GM12878 (cell line): Measurements from ENCODE around the gene LDLRAD4. TPM values are rescaled to one million over a fixed set of nuclear protein-coding genes. Genes with fewer than 3 reads are reported as not detected.

Experiments
- ATAC-seq: fragments of 200-7000 bp; cut with Tn5 transposase; 3 replicates; pipeline ENCODE4 v1.9.1; 2020; ENCODE audit warnings: mild to moderate bottlenecking, moderate library complexity
- BruUV-seq: library from RNA; stranded (reverse); fragments of 400-500 nt; replicated peaks from 2 replicates; lab custom pipeline; 2021; lab: Mats Ljungman, UMichigan
- CTCF ChIA-PET: fragments of 300-600 bp; sonication (Branson Sonifier 250); formaldehyde crosslinking; extraction: SDS; loops from one replicate; lab custom pipeline; 2021; ENCODE audit warnings: inconsistent platforms; lab: Yijun Ruan, JAX
- POLR2A ChIA-PET: fragments of 350-600 bp; formaldehyde crosslinking; extraction: SDS; loops from one replicate; lab custom pipeline; 2021; ENCODE audit warnings: inconsistent platforms; lab: Charles Lee
- RAD21 ChIA-PET: fragments of 300-600 bp; sonication (Branson Sonifier 250); formaldehyde crosslinking; loops from one replicate; lab custom pipeline; 2023; ENCODE audit warnings: antibody characterized with exemption; ENCODE audit not compliant: unreplicated experiment; lab: Charles Lee
- SMC1A ChIA-PET: fragments of 300-600 bp; sonication (Branson Sonifier 250); formaldehyde crosslinking; loops from one replicate; lab custom pipeline; 2023; ENCODE audit not compliant: unreplicated experiment, uncharacterized antibody; lab: Charles Lee
- DNase-seq: peaks from one replicate; pipeline ENCODE4 v3.0.0-alpha.2; 2011; ENCODE audit warnings: low read depth, low spot score
- FAIRE-seq: peaks from 3 replicates; lab custom pipeline; 2011; peaks lifted over from hg19 to GRCh38; lab: Jason Lieb, UNC
- H2AFZ ChIP-seq: 2 replicates; pipeline ENCODE4 v1.6.0; 2011; ENCODE audit warnings: low read depth, low read length, control low read depth; ENCODE audit not compliant: control insufficient read depth
- H3K27ac ChIP-seq: 2 replicates; pipeline ENCODE4 v1.5.1; 2011; ENCODE audit warnings: control low read depth; ENCODE audit not compliant: control insufficient read depth, insufficient read depth
- H3K27me3 ChIP-seq, 2 experiments: replicated peaks in 1 of 2; 2 replicates each; pipeline versions ENCODE4 v1.6.0 to v1.6.1; 2011; ENCODE audit warnings: low read length in 1 of 2; ENCODE audit not compliant: control insufficient read depth in 2 of 2, insufficient read depth in 2 of 2
- H3K36me3 ChIP-seq, 2 experiments: 2 replicates each; pipeline ENCODE4 v1.5.1; 2011; ENCODE audit warnings: low read length in 1 of 2; ENCODE audit not compliant: control insufficient read depth in 2 of 2, insufficient read depth in 2 of 2
- H3K4me1 ChIP-seq: 2 replicates; pipeline ENCODE4 v1.6.1; 2011; ENCODE audit warnings: mild to moderate bottlenecking, low read length, moderate library complexity, mixed read lengths; ENCODE audit not compliant: control insufficient read depth, insufficient read depth
- H3K4me2 ChIP-seq: 2 replicates; pipeline ENCODE4 v1.6.0; 2011; ENCODE audit warnings: control low read depth; ENCODE audit not compliant: control insufficient read depth, insufficient read depth
- H3K4me3 ChIP-seq: fragments of 200-600 bp; sonication (generic); 2 replicates; pipeline ENCODE4 v1.5.1; 2016
- H3K79me2 ChIP-seq: 2 replicates; pipeline ENCODE4 v1.6.0; 2011; ENCODE audit warnings: low read length; ENCODE audit not compliant: control insufficient read depth, insufficient read depth
- H3K9ac ChIP-seq: 2 replicates; pipeline ENCODE4 v1.8.0; 2011; ENCODE audit warnings: low read length, control low read depth, mixed read lengths; ENCODE audit not compliant: control insufficient read depth, insufficient read depth
- H3K9me3 ChIP-seq: replicated peaks from 3 replicates; pipeline ENCODE4 v1.5.1; 2011; ENCODE audit warnings: mild to moderate bottlenecking, low read length; ENCODE audit not compliant: control insufficient read depth, insufficient read depth
- H4K20me1 ChIP-seq: 2 replicates; pipeline ENCODE4 v1.6.0; 2011; ENCODE audit not compliant: control insufficient read depth, insufficient read depth
- CHD2 ChIP-seq: IDR thresholded peaks from 2 replicates; pipeline ENCODE4 v1.6.1; 2011; ENCODE audit warnings: low read depth, low read length, improper control_type of control experiment, borderline replicate concordance
- IKZF1 ChIP-seq: fragments of 450-650 bp; conservative IDR thresholded peaks from 2 replicates; pipeline ENCODE4 v1.6.1; 2017; ENCODE audit warnings: antibody characterized with exemption, mild to moderate bottlenecking
- MYC ChIP-seq: IDR thresholded peaks from 2 replicates; pipeline ENCODE4 v1.6.1; 2011; ENCODE audit warnings: mild to moderate bottlenecking, low read length, moderate library complexity, inconsistent platforms; ENCODE audit not compliant: insufficient read depth, insufficient replicate concordance, insufficient read length, severe bottlenecking
- POLR2AphosphoS2 ChIP-seq: IDR thresholded peaks from 2 replicates; pipeline ENCODE4 v1.6.1; 2011; ENCODE audit warnings: low read depth, mild to moderate bottlenecking, low read length, improper control_type of control experiment, moderate library complexity
- POLR2AphosphoS5 ChIP-seq: IDR thresholded peaks from 2 replicates; pipeline ENCODE4 v1.6.1; 2011; ENCODE audit warnings: mild to moderate bottlenecking, low read length, inconsistent platforms
- ZBED1 ChIP-seq: IDR thresholded peaks from 2 replicates; pipeline ENCODE4 v1.6.1; 2016; ENCODE audit warnings: borderline replicate concordance
- WGBS: methylation state at CpG from one replicate; pipeline ENCODE4 v1.1.6; 2016; ENCODE audit warnings: low lambda C conversion rate; ENCODE audit not compliant: insufficient replicate concordance, insufficient coverage; ENCODE audit errors: missing lambda C conversion rate; 5-methylcytosine and 5-hydroxymethylcytosine counted together
- in situ Hi-C: fragments of 300-500 bp; cut with MboI; formaldehyde crosslinking; loops from 9 replicates; pipeline ENCODE4 v1.14.3; 2018; ENCODE audit warnings: mixed read lengths
- intact Hi-C: fragments of 100-400 bp; cut with micrococcal nuclease; formaldehyde crosslinking; loops from one replicate; pipeline ENCODE4 v1.14.2; 2022; ENCODE audit not compliant: unreplicated experiment
- polyA plus RNA-seq, 11 experiments: library from polyadenylated mRNA; depleted of rRNA in 4 of 11; unstranded in 6 of 11; stranded (reverse) in 5 of 11; fragments of >200 nt; fragmentation: Nextera tagmentation in 4 of 11; fragmentation: Illumina TruSeq in 1 of 11; extraction: Ambion mirVana in 4 of 11; extraction: Trizol in 1 of 11; gene quantifications; 1 replicate in 1 of 11; 2 replicates in 10 of 11; pipeline versions ENCODE4 v1.2.1 to v1.2.3, GENCODE V29; 2011 to 2016; ENCODE audit warnings: inconsistent platforms in 2 of 11, missing spikeins in 2 of 11, low read depth in 1 of 11
- total RNA-seq, 4 experiments: library from RNA; depleted of rRNA in 3 of 4; stranded (reverse); fragments of >200 nt in 3 of 4; fragmentation: Illumina TruSeq in 1 of 4; extraction: Trizol in 1 of 4; gene quantifications; 2 replicates each; pipeline versions ENCODE4 v1.2.1 to v1.2.3, GENCODE V29; 2013 to 2021

The LDLRAD4 gene
- total and polyA plus RNA-seq, 10 of the 15 experiments (the other 5 are each of a cell fraction or from before 2014, with no cell fraction given): 2.7 to 16.8 (median 11.2) TPM

GRCh38 chr18:13558790-13559189, 340.2 kb downstream of the LDLRAD4 start:
- CTCF ChIA-PET: interaction anchor here (0.6 to 9.5 kb wide), 37 partner anchors 9 to 528 kb away, joined by 3 to 337 read pairs (median 5); partner anchors contain the start of genes FAM210A and RNMT
- ATAC-seq (no peak), FAIRE-seq (no peak)
- SMC1A ChIA-PET: interaction anchor here (0.6 to 9.6 kb wide), 28 partner anchors 8 to 683 kb away, joined by 3 to 372 read pairs (median 7); partner anchors contain the start of genes FAM210A and RNMT
- no TSS peak for BruUV-seq
- WGBS: 82% methylated on average over 6 of the region's 6 CpGs
- Histone ChIP-seq H3K27ac (no peak overlapping the region), H3K4me2 (no peak overlapping the region)
- POLR2A ChIA-PET: interaction anchor here (0.7 to 7.6 kb wide), 7 partner anchors 9 to 70 kb away, joined by 3 to 170 read pairs (median 10); no protein-coding TSS in a partner anchor
- RAD21 ChIA-PET: interaction anchor here (0.5 to 9.6 kb wide), 28 partner anchors 9 to 399 kb away, joined by 3 to 337 read pairs (median 4); partner anchors contain the start of genes FAM210A and RNMT
- intact Hi-C loops (loop anchor here (1.0 to 5.0 kb wide), 2 partner anchors 72 to 254 kb away; no protein-coding TSS in a partner anchor), in situ Hi-C loops (loop anchor here (5.0 kb wide), 2 partner anchors 164 to 254 kb away; no protein-coding TSS in a partner anchor)
- TF ChIP-seq IKZF1 (no peak), MYC (no peak), ZBED1 (no peak), POLR2AphosphoS2 (no peak), POLR2AphosphoS5 (no peak), CHD2 (no peak)
- TF ChIP-seq, all 136 proteins: peak for 0
- no peaks in the 10 kb centered on the region for H3K36me3 ChIP-seq
- no peak for DNase-seq
- H3K79me2 ChIP-seq: no peaks in the 10 kb centered on the region; the same call in 1 of the 2 replicates
- no peak overlapping the region for H3K9ac ChIP-seq
- no peaks in the 10 kb centered on the region for H3K9me3 ChIP-seq
- no peak overlapping the region for H2AFZ ChIP-seq
- H3K4me1 ChIP-seq: peaks cover 23% of the 10 kb centered on the region
- no peaks in the 10 kb centered on the region for H4K20me1 ChIP-seq
- H3K27me3 ChIP-seq: no peaks in the 10 kb centered on the region; a peak in 1 of 4 replicates
- no peak overlapping the region for H3K4me3 ChIP-seq
